Activated CD8-positive, alpha-beta memory T cell treated with anti-CD3 and anti-CD28 coated beads, Interleukin-2, amount 50 U/mL, for 1 hour (primary cell): ENCODE measurements around the gene LIN28A.
A peak's percentile ranks its signal among the peaks of the same experiment; 100 is the strongest.
"Not testable (repeated sequence)": the region's sequence is repeated elsewhere in the genome, so short reads cannot be mapped to it uniquely, and the experiment has no call there.

Experiments
- DNase-seq: peaks from one replicate; pipeline ENCODE4 v3.0.0-alpha.2; 2020; ENCODE audit errors: extremely low read depth

LIN28A gene, protein sequence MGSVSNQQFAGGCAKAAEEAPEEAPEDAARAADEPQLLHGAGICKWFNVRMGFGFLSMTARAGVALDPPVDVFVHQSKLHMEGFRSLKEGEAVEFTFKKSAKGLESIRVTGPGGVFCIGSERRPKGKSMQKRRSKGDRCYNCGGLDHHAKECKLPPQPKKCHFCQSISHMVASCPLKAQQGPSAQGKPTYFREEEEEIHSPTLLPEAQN

DNA sequence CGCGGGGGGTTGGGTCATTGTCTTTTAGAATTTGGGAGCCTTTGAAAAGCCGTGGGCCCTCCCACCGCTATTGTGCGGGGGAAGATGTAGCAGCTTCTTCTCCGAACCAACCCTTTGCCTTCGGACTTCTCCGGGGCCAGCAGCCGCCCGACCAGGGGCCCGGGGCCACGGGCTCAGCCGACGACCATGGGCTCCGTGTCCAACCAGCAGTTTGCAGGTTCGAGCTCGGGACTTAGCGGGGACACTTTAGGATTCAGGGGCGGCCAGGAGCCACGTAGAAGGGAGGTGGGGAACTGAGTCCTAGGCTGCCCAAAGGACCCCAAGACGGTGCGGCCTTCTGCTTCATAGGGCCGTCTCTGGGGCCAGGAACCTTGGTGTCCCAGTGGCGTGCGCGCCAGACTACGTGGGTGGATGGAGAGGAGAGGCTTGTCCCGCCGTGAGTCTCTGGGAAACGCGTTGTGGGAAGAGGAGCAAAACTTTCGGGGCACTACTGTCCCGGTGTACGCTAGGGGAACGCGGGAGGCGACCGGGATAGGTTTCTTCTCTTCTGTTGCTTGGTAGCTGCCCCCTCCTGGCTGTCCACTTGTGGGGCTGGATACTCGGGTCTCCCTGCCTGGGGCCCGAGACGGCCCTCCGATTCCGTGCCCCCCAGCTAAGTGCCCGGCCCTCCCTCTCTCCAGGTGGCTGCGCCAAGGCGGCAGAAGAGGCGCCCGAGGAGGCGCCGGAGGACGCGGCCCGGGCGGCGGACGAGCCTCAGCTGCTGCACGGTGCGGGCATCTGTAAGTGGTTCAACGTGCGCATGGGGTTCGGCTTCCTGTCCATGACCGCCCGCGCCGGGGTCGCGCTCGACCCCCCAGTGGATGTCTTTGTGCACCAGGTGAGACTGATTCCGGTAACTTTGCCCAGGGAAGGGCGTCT lies at the start of gene LIN28A:
Gene LIN28A (plus strand): TSS at position 112 of the 918 bp plus-strand sequence. CDS start 75 bp downstream, at position 187.
- DNase-seq = no peak

DNA sequence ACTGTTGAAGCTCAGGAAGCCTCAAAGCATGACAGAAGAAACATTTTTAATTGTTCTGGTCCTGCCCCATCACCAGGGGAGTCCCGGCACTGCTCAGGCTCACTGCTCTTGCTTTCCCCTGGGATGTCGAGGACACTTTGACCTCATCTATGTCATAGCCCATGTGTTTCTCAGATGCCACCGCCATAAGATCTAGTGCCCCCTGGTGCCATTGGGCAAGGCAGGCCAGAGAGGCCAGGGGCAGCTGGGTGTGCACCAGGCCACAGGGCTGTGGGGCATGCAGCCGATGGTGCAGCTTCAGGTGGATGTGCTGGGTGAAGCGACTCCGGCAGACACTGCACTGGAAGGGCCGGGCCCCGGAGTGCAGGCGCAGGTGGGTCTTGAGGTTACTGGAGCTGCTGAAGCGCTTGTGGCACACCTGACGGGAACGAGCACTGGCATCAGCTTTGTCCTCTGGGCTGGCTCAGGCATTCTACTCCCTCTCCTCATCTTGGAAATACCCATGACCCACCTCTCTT lies 49.0 kb upstream of the LIN28A start:
- no peak for DNase-seq

DNA sequence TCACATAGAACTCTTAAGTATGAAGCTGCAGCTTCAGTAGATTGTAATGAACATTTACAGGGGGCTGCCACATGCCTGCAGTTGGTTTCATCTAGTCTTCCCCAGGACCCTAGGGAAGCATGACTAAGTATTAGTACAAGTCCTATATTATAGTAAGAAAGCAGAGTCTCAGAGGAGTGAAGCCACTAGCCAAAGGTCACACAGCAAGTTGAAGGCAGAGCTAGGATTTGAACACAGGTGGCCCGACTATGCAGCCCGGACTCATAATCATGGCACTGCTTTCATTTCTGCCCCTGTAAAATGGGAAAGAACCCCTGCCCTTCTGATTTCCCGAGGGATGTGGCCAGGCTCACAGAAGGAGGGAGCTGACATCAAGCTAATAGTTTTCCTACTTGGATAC lies 48.3 kb upstream of the LIN28A start:
- DNase-seq = no peak

DNA sequence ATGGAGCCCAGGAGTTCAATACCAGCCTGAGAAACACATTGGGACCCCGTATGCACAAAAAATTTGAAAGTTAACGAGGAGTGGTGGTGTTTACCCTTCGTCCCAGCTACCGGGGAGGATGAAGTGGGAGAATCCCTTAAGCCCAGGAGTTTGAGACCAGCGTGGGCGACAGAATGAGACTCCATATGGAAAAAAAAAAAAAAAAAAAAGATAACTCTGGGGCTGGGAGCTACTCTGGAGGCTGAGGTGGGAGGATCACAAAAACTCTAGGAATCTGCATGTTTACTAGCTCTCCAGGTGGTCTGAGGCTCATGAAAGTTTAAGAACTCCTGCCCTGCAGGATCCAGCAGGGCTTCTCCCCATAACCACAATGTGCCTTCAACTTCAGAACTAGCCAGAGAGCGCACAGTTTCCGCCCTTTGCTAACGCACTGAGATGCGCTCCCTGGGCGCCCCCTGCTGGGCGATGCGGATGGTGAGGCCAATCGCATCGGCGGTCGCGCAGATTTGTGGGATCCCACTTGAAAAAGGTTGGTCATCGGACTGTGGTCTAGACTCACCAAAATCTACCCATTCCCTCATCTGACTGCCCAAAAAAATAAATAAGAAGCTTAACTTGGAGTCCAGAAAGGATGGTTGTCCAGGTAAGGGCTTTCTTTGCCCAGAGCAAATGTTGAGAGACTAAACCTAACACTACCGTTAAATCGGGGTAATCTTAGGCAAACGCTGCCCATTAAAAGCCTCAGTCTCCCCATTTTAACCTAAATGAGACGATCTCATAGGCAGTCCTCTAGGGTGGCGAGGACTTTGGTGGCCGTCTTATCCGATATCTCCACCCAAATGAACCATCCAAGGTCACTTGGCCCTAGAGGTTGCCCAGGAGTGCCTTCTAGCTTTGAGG lies 46.8 kb upstream of the LIN28A start:
- DNase-seq = peak; percentile 63

DNA sequence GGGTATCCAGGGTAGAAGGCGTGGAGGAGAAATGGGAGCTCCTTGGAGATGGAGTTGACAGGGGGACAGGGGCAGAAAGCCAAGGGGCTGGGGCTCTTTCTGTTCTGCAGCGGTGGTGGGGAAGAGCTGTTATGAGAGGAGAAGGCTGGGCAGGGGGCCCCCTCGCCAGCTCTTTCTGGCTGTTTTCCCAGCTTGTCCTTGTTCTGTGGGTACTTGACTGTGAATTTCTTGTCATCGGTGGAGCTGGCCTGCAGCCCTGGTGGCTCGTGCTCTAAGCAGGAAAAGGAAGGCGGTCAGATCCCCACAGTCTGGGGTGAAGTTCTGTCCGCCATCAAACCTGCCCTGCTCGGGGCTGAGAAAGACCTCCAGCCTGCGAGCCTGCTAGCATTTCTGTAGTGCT lies 45.7 kb upstream of the LIN28A start:
- no peak for DNase-seq

DNA sequence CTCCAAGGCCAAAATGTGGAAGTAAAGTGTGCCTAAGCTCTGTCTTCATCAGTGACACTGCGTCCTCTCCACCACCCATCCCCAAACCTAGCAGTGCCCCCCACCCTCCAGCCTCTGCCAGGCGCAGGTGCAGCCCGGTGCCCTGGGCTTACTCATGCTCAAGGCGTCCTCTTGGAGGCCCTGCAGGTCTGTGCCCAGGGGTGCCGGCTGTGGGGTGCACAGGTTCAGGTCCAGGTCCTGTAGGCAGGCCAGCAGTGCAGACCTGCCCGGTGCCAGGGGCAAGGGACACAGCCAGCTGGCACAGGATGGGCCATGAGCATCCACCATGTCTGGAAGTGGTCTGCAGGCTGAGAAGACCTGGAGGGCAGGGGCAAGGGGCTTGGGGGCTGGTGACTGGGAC lies 43.2 kb upstream of the LIN28A start:
- no peak for DNase-seq

DNA sequence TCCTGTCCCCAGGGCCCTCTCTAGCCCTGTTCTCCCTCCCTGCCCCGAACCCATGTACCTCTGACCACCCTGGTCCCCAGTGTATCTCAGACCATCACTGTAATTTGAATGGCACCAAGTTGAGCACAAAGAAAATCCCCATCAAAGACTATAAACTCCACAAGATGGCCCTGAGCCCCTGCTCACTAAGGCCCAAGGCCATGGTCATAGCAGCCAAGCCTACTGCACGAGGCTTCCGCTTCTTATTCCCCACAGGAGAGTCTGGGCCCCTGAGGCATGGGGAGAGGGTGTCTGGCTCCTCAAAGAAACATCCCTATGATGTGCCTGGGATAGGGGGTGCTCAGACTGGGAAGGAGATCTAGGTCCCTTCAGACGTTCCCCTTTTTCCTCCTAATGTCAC lies 42.6 kb upstream of the LIN28A start:
- no peak for DNase-seq

DNA sequence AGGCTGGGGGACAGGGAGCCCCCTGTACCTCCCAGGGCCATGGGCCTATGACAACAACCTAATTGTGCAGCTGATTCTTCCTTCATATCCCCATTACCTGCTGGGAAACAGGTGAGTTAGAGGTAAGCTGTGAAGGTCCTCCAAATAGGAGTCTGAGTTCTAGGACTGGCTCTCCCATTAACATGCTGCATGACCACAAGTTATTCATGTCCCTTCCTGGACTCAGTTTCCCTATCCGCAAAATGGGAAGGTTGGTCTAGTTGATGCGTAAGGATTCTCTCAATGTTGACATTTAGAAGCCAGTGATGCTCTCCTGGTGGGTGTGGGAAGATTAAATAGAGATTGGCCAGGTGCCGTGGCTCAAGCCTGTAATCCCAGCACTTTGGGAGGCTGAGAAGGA lies 42.1 kb upstream of the LIN28A start:
- DNase-seq = no peak

DNA sequence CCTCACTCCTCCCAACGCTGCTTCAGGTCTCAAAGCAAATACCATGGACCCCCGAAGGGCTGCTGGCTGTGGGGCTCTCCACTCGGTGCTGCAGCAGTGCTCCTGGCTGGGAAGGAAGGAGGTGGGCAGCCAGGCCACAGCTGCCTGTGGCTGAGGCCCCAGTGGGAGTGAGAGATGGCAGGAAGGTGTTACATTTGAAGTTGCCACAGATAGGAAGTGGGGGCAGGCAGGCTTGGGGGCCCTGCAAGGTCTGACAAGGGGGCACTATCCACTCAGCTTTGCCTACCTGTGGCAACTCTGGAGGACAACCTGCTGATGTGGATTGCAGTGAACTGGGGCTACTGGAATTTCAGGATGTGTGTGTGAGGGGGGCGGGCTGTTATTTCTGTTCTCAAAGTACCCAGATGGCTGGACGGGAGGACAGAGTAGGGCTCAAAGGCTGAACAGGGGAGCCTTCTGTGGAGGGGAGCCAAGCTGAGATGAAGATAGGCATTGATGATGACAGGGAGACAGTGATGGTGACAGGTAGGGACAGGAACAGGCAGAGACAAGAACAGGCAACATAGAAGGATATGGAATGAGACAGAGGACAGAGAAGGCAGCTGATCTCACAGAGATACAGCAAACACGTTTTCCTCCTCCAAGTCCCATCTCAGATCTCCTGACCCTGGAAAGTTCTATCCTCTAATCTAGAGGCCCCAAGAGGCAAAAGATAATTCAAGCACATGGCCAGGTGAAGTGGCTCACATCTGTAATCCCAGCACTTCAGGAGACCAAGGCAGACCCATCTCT lies 39.8 kb upstream of the LIN28A start:
- no peak for DNase-seq

DNA sequence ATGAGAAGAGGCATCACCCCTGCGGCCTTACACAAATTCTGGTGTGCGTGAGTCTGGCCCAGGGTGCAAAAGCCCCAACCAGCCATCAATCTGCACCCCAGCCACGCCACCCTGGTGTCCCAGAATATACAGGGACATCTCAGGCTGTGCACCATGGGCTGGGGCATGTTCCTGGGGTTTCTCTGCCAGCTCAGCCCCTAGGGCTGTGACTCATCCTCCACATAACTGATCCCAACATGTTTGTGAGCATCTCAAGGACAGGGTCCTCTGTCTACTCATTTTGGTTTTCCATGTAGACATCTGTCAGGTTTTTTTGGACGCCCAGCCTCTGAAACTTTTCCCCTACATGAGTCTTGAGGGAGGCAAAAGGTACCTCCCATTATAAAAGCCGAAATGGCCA lies 38.6 kb upstream of the LIN28A start:
- no peak for DNase-seq

DNA sequence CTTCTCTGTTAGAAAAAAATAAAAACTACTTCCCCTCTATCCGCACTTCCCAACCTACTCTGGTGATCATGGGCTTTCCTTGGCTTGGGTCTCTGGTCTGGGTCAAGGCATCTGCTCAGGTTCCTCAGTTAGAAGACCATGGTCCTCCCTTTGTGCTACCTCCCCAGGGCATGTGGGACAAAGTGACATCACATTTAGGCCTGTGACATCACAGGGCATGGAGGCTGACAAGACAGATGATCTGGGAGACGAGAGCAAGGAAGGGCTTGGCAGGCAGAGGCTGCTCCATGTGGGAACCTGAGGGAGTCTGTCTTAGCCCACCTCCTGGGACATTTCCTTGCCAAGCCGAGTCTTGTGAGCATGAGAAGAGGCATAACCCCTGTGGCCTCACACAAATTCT lies 38.0 kb upstream of the LIN28A start, which contains the start of gene ZNF683:
Gene ZNF683 (minus strand): TSS at position 140 of the 400 bp plus-strand sequence. CDS start 4,179 bp downstream, outside the sequence.
- not testable (repeated sequence) for DNase-seq

DNA sequence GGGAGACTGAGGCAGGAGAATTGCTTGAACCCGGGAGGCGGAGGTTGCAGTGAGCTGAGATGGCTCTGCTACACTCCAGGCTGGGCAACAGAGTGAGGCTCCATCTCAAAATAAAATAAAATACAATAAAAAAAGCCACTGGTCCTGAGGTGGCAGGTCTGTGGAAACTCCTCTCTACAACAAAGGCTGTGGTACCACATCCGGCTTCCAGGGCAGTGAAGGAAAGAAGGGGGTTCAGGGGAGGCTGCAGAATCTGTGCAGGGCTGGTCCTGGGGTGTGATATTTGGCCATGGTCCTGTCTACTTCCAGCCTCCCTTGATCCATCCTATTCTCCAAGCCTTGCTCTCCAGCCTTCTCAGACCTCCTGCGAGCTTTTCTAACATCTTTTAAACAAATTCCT lies 37.3 kb upstream of the LIN28A start:
- no peak for DNase-seq

DNA sequence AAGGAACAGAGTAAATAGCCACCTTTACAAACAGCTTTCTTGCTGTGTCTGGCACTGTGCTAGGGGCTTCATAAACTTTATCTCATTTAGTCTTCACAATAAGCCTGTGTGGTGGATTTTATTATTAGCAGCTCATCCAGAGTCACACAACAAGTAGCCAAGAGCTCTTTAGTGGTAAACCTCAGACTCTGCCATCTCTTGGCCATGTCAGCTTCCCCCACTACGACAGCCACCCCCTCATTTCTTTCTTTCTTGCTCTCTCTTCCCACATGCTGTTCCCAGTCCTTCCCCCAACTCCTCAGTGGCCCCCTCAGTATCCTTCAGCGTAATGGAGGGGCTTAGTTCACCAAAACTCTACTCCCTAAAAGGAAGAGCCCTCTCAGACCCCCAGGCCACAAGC lies 36.8 kb upstream of the LIN28A start:
- no peak for DNase-seq

DNA sequence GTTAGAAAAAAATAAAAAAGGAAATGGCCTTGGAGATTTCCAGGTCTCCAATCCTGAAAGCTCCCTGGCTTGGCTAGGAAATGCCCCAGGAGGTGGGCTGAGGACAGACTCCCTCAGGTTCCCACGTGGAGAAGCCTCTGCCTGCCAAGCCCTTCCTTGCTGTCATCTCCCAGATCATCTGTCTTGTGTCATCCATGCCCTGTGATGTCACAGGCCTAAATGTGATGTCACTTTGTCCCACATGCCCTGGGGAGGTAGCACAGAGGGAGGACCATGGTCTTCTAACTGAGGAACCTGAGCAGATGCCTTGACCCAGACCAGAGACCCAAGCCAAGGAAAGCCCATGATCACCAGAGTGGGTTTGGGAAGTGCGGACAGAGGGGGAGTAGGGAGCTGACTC lies 36.3 kb upstream of the LIN28A start:
- DNase-seq = not testable (repeated sequence)

DNA sequence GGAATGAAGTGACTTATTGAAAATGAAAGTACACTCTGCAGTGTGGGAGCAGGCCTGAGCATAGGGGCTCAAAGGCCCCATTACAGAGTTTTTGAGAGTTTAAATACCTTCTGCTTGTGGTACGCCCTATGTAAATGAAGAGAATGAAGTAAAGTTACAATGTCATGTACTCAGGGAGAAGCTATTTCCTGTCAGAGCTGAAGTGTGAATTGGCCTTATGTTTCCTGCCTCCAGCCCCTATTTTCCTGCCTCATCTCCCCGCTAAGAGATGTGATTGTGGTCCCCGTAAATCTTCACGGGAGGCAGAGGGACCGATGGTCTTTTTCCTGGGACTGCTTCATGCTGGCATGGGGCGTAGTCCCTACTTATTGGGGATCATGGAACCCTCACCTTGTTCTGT lies 35.5 kb upstream of the LIN28A start:
- DNase-seq = no peak

DNA sequence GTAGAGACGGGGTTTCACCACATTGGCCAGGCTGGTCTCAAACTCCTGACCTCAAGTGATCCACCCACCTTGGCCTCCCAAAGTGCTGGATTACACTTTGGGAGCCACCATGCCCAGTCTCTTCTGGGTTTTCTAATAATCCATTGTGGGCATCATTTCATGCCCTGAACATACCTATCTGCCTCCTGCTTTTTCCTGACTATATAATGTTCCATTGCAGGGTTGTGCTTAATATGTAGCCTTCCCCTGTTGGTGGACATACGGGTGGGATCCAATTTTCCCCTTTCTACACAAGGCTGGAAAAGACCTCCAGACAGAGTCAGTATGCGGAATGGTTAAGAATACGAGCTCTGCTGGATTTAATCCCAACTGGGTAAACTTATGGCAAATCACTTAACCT lies 34.6 kb upstream of the LIN28A start:
- no peak for DNase-seq

DNA sequence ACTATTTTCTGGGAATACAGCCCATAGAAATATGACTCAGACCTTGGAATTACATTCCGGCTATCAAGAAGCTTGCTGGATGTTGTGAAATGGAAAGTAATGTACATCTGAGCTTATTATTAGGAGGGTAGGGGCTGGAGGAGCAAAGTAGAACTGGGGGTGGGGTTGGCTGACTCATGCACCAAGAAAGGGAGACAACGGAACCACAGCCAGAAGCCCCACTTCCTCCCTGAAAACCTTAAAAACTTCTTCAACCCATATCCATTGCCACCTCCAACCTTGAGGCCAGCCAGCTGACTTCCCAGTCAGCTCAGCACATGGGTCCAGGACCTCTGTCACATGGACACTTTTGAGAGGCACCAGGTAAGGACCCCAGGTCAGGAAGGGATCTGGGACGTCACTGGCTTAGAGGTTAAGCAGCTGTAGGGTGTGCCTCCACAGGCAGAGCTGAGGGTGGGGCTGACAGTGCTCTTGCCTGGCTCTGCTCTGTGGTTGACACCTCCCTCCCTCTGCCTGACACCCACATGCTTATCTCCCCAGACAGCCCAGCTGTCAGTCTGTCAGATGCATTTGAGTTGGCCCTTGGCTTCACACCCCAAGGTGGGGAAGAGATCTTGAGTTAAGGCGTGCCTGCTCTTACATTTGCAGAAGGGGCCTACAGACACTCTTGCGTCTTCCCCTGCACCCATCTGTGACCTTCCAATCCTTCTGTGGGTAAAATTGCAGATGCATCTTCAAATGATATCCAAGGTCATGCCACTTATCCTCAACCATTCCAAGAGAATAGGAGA lies 32.3 kb upstream of the LIN28A start:
- DNase-seq = peak; percentile 74

DNA sequence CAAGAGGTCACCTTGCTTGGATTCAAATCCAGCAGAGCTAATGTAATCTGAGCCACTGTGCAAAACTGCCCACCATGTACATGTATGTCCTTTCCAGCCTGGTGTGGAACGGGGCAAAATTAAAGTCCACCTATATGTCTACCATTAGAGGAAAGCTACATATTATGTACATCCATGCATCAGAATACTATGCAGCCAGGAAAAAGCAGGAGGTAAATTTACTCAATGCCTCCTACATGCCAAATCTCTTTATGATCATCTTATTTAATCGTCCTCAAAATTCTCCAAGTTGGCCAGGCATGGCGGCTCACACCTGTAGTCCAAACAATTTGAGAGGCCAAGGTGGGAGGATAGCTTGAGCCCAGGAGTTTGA lies 31.8 kb upstream of the LIN28A start:
- no peak for DNase-seq

DNA sequence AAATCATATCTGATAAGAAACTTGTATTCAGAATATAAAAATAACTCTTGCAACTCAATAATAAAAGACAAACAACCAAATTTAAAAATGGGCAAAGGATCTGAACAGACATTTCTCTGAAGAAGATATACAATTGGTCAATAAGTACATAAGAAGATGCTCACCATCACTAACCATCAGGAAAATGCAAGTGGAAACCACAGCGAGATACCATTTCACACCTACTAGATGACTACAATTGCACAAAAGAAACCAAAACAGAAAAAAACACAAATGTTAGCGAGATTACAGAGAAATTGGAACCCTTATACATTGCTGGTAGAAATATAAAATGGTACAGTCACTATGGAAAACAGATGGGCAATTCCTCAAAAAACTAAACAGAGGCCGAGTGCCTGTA lies 26.5 kb upstream of the LIN28A start:
- no peak for DNase-seq

DNA sequence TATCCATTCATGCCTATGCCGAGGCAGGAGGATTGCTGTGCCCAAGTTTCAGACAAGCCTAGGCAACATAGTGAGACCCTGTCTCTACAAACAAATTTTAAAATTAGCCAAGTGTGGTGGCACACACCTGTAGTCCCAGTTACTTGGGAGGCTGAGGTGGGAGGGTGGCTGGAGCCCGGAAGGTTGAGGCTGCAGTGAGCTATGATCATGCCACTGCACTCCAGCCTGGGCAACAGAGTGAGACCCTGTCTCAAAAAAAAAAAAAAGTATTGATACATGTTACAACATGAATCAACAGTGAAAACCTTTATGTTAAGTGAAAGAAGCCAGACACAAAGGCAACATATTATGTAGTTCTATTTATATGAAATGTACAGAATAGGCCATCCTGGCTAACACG lies 25.6 kb upstream of the LIN28A start:
- not testable (repeated sequence) for DNase-seq
